AG04450 (cell line): Measurements from ENCODE around the gene DCLK2. TPM values are rescaled to one million over a fixed set of nuclear protein-coding genes. Genes with fewer than 3 reads are reported as not detected.

ENCODE experiments used
- CTCF ChIA-PET: fragments of 300-600, 350-600 bp; formaldehyde crosslinking; extraction: SDS; loops from one replicate; lab custom pipeline; 2022; ENCODE audit warnings: antibody characterized with exemption, inconsistent platforms; lab: Charles Lee
- POLR2A ChIA-PET: fragments of 350-600 bp; formaldehyde crosslinking; extraction: SDS; loops from one replicate; lab custom pipeline; 2021; ENCODE audit warnings: antibody characterized with exemption, inconsistent platforms; lab: Yijun Ruan, JAX
- DNase-seq: peaks from one replicate; pipeline ENCODE4 v3.0.0-alpha.2; 2011; ENCODE audit warnings: low read depth, low spot score
- H3K27ac ChIP-seq: one replicate; pipeline ENCODE4 v1.5.1; 2012; ENCODE audit warnings: low read depth, low read length, control low read depth
- H3K27me3 ChIP-seq: one replicate; pipeline ENCODE4 v1.6.0; 2012; ENCODE audit warnings: low read length; ENCODE audit not compliant: control insufficient read depth, insufficient read depth
- H3K4me3 ChIP-seq: 2 replicates; pipeline ENCODE4 v1.5.1; 2011; ENCODE audit warnings: mild to moderate bottlenecking, low read depth, low read length, control low read depth
- H3K9me3 ChIP-seq: 2 replicates; pipeline ENCODE4 v1.5.1; 2012; ENCODE audit warnings: low read length; ENCODE audit not compliant: control insufficient read depth, insufficient read depth
- CTCF ChIP-seq: IDR thresholded peaks from 2 replicates; pipeline ENCODE4 v1.5.1; 2011; ENCODE audit warnings: low read depth, low read length, control low read depth, inconsistent platforms
- polyA plus RNA-seq: library from polyadenylated mRNA; depleted of rRNA; stranded (reverse); fragments of >200 nt; gene quantifications from 2 replicates; pipeline ENCODE4 v1.2.3, GENCODE V29; 2011

Gene DCLK2
- polyA plus RNA-seq, 1 experiment, result 7.3 TPM

- ChIA-PET CTCF (interaction anchor here (1.2 to 2.7 kb wide), 2 partner anchors 69 to 162 kb away, joined by 5 to 9 read pairs; no protein-coding TSS in a partner anchor), POLR2A (no interaction called here)
- no peak overlapping the region for H3K27ac ChIP-seq
- H3K27me3 ChIP-seq, result no peaks in the 10 kb centered on the region
- peaks cover 3% of the 10 kb centered on the region; the same call in 1 of the 2 replicates for H3K9me3 ChIP-seq
- no peak for TF ChIP-seq CTCF
- H3K4me3 ChIP-seq, result peak overlapping the region; percentile 78
- no peak for DNase-seq
Measured at GRCh38 chr4:150080337-150080736, 2.1 kb downstream of the DCLK2 start.

GRCh38 chr4:150080875-150081274 is 2.6 kb downstream of the DCLK2 start:
- ChIA-PET POLR2A (no interaction called here), CTCF (interaction anchor here (0.6 kb wide), 1 partner anchor 111 kb away, joined by 3 read pairs; no protein-coding TSS in a partner anchor)
- no peak for DNase-seq

GRCh38 chr4:150082241-150082640 is 4.0 kb downstream of the DCLK2 start:
- POLR2A ChIA-PET, result no interaction called here
- Histone ChIP-seq H3K27ac (no peak overlapping the region), H3K9me3 (peaks cover 3% of the 10 kb centered on the region; the same call in 1 of the 2 replicates), H3K27me3 (no peaks in the 10 kb centered on the region), H3K4me3 (no peak overlapping the region)
- TF ChIP-seq CTCF, result no peak
- CTCF ChIA-PET, result interaction anchor here (1.2 kb wide), 1 partner anchor 127 kb away, joined by 3 read pairs; no protein-coding TSS in a partner anchor
- no peak for DNase-seq

More at GRCh38 chr4:150080875-150081274, 2.6 kb downstream of the DCLK2 start:
- TF ChIP-seq CTCF, result no peak
- no peaks in the 10 kb centered on the region for H3K27me3 ChIP-seq
- H3K9me3 ChIP-seq, result peaks cover 3% of the 10 kb centered on the region; the same call in 1 of the 2 replicates
- no peak overlapping the region for H3K27ac ChIP-seq
- peak overlapping the region; percentile 78 for H3K4me3 ChIP-seq

GRCh38 chr4:150087006-150087405 is 8.8 kb downstream of the DCLK2 start:
- Histone ChIP-seq H3K27me3 (no peaks in the 10 kb centered on the region), H3K9me3 (no peaks in the 10 kb centered on the region), H3K4me3 (no peak overlapping the region), H3K27ac (no peak overlapping the region)
- no peak for DNase-seq
- POLR2A ChIA-PET, result no interaction called here
- no peak for TF ChIP-seq CTCF
- CTCF ChIA-PET, result no interaction called here

- DNase-seq, result no peak
- ChIA-PET CTCF (no interaction called here), POLR2A (interaction anchor here (2.2 kb wide), 1 partner anchor 12 kb away, joined by 10 read pairs; the partner anchor contains the start of gene DCLK2)
- H3K27ac ChIP-seq, result no peak overlapping the region
- H3K9me3 ChIP-seq, result no peaks in the 10 kb centered on the region
- H3K4me3 ChIP-seq, result no peak overlapping the region
- H3K27me3 ChIP-seq, result no peaks in the 10 kb centered on the region
- no peak for TF ChIP-seq CTCF
Measured at GRCh38 chr4:150089732-150090131, 11.5 kb downstream of the DCLK2 start.
